CD4-positive, alpha-beta T cell (primary cell): Measurements from ENCODE around the gene TAF5. TPM values are rescaled to one million over a fixed set of nuclear protein-coding genes. Genes with fewer than 3 reads are reported as not detected.

ENCODE experiments used
- ATAC-seq: fragments of 200-7000 bp; cut with Tn5 transposase; one replicate; pipeline ENCODE4 v1.10.0; 2022; ENCODE audit warnings: mild to moderate bottlenecking; ENCODE audit not compliant: poor library complexity
- CTCF ChIA-PET: fragments of 350-600 bp; sonication (Branson Sonifier 250); formaldehyde crosslinking; loops from one replicate; lab custom pipeline; 2021; ENCODE audit warnings: antibody characterized with exemption, inconsistent platforms; lab: Charles Lee
- POLR2A ChIA-PET: fragments of 350-600 bp; sonication (Branson Sonifier 250); formaldehyde crosslinking; loops from one replicate; lab custom pipeline; 2021; ENCODE audit warnings: antibody characterized with exemption, inconsistent platforms; lab: Charles Lee
- DNase-seq, 14 experiments: peaks; one replicate each; pipeline ENCODE4 v3.0.0-alpha.2; 2013 to 2020; ENCODE audit warnings: mixed read lengths in 2 of 14
- H3K27ac ChIP-seq, 2 donors: one replicate each; pipeline versions ENCODE4 v1.5.1 to v1.7.0; 2013; ENCODE audit warnings: low read length in 2 of 2, low read depth in 1 of 2, mild to moderate bottlenecking in 1 of 2
- H3K27me3 ChIP-seq, 2 experiments: 1 replicate in 1 of 2; 2 replicates in 1 of 2; pipeline versions ENCODE4 v1.6.1 to v1.7.0; 2013; ENCODE audit warnings: low read length in 2 of 2, control low read depth in 1 of 2, mild to moderate bottlenecking in 1 of 2, moderate library complexity in 1 of 2; ENCODE audit not compliant: insufficient read depth in 2 of 2, control insufficient read depth in 1 of 2
- H3K36me3 ChIP-seq: one replicate; pipeline ENCODE4 v1.6.1; 2013; ENCODE audit warnings: low read length, control low read depth; ENCODE audit not compliant: insufficient read depth
- H3K4me1 ChIP-seq: one replicate; pipeline ENCODE4 v1.6.1; 2013; ENCODE audit warnings: low read length, control low read depth; ENCODE audit not compliant: insufficient read depth
- H3K4me3 ChIP-seq: one replicate; pipeline ENCODE4 v1.5.1; 2013; ENCODE audit warnings: mild to moderate bottlenecking, low read length, moderate library complexity
- H3K9me3 ChIP-seq, 2 experiments: 1 replicate in 1 of 2; 2 replicates in 1 of 2; pipeline versions ENCODE4 v1.6.1 to v1.7.0; 2013; ENCODE audit warnings: low read length in 2 of 2, mild to moderate bottlenecking in 2 of 2, control low read depth in 1 of 2, moderate library complexity in 1 of 2; ENCODE audit not compliant: control insufficient read depth in 1 of 2, insufficient read depth in 1 of 2
- H3K27ac Mint-ChIP-seq: one replicate; pipeline ENCODE4 v1.8.0; 2020; ENCODE audit warnings: mixed read lengths
- H3K27me3 Mint-ChIP-seq: one replicate; pipeline ENCODE4 v1.8.0; 2021; ENCODE audit warnings: mixed read lengths
- H3K36me3 Mint-ChIP-seq: one replicate; pipeline ENCODE4 v1.8.0; 2021; ENCODE audit warnings: low read depth, mixed read lengths
- H3K4me1 Mint-ChIP-seq: one replicate; pipeline ENCODE4 v1.8.0; 2021; ENCODE audit warnings: low read depth, mixed read lengths
- H3K4me3 Mint-ChIP-seq: one replicate; pipeline ENCODE4 v1.8.0; 2020; ENCODE audit warnings: mild to moderate bottlenecking, mixed read lengths
- H3K9me3 Mint-ChIP-seq: one replicate; pipeline ENCODE4 v1.8.0; 2020; ENCODE audit warnings: mixed read lengths
- intact Hi-C, 2 experiments: fragments of 100-400 bp; cut with DNase I in 1 of 2; cut with micrococcal nuclease in 1 of 2; formaldehyde crosslinking; loops; one replicate each; pipeline versions ENCODE4 v1.15.1 to v1.9.0; 2023 to 2025; cut with DNase I, micrococcal nuclease
- total RNA-seq, 174 experiments: library from RNA in 2 of 174; stranded (reverse) in 2 of 174; gene quantifications; one replicate each; pipeline ENCODE4 v1.2.3 and lab custom pipeline; 2021 to 2026
- TF ChIP-seq, protein P1 (sequence below): fragments of 200-600 bp; IDR thresholded peaks from one replicate; pipeline ENCODE4 v1.8.0; 2022; ENCODE audit warnings: antibody characterized with exemption, mild to moderate bottlenecking

Gene TAF5
- total RNA-seq, 2 experiments from 2014 or later = 3.8 to 4.0 TPM

DNA sequence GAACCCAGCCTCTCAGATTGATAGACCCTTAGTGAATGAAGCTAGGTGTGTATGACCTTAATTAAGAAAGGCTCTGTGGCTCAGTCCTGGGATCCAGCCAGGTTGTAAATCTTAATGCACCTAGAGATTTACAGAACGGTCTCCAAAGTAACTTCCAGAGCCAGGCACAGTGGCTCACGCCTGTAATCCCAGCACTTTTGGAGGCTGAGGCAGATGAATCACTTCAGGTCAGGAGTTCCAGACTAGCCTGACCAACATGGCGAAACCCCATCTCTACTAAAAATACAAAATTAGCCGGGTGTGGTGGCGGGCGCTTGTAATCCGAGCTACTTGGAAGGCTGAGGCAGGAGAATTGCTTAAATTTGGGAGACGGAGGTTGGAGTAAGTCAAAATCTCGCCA, 60.1 kb downstream of the TAF5 start:
- Histone ChIP-seq H3K4me3 (no peak overlapping the region), H3K27me3 (no peaks in the 10 kb centered on the region), H3K27ac (no peak overlapping the region), H3K9me3 (no peaks in the 10 kb centered on the region), H3K4me1 (peaks cover 16% of the 10 kb centered on the region), H3K36me3 (peaks cover 50% of the 10 kb centered on the region)
- intact Hi-C loops = no loop called here
- no peak for ATAC-seq
- H3K4me1 Mint-ChIP-seq = peaks cover 40% of the 10 kb centered on the region
- H3K27ac Mint-ChIP-seq = no peak overlapping the region
- ChIA-PET CTCF (no interaction called here), POLR2A (no interaction called here)
- peaks cover 79% of the 10 kb centered on the region for H3K36me3 Mint-ChIP-seq
- H3K27me3 Mint-ChIP-seq = no peaks in the 10 kb centered on the region
- DNase-seq = no peak
- TF ChIP-seq, protein P1, sequence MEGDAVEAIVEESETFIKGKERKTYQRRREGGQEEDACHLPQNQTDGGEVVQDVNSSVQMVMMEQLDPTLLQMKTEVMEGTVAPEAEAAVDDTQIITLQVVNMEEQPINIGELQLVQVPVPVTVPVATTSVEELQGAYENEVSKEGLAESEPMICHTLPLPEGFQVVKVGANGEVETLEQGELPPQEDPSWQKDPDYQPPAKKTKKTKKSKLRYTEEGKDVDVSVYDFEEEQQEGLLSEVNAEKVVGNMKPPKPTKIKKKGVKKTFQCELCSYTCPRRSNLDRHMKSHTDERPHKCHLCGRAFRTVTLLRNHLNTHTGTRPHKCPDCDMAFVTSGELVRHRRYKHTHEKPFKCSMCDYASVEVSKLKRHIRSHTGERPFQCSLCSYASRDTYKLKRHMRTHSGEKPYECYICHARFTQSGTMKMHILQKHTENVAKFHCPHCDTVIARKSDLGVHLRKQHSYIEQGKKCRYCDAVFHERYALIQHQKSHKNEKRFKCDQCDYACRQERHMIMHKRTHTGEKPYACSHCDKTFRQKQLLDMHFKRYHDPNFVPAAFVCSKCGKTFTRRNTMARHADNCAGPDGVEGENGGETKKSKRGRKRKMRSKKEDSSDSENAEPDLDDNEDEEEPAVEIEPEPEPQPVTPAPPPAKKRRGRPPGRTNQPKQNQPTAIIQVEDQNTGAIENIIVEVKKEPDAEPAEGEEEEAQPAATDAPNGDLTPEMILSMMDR = no peak
- no peak overlapping the region for H3K4me3 Mint-ChIP-seq
- H3K9me3 Mint-ChIP-seq = no peaks in the 10 kb centered on the region

DNA sequence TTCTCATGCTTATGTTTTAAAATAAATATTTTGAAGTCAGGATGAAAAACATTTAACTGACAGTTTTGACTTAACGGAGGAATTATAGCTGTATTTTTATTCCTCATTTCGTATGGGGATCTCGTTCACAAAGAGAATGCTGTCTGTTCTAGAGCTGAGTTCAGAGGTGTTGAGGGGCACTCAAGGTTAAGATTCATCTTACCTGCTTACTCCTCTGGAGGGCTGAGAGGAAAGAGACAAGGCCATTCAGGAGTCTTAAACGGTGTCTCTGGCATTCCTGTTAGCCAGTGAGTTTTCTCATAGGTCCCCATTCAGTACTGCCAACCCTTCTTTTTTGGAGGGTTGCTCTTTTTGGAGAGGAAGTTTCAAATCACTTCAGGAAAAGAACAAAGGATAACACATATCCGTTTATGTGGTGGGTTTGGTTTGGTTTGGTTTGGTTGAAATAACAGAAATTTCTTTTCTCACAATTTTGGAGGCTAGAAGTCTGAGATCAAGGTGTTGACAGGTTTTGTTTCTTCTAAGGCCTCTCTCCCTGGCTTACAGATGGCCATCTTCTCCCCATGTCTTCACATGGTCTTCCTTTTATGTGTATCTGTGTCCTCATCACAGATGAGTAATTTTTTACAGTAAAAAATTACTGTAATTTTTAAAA, 61.3 kb downstream of the TAF5 start:
- Histone ChIP-seq H3K4me3 (no peak overlapping the region), H3K4me1 (peaks cover 16% of the 10 kb centered on the region), H3K27ac (peak overlapping the region in 1 of 2 donors; percentile 19), H3K36me3 (peaks cover 49% of the 10 kb centered on the region), H3K27me3 (no peaks in the 10 kb centered on the region), H3K9me3 (no peaks in the 10 kb centered on the region)
- peaks cover 78% of the 10 kb centered on the region for H3K36me3 Mint-ChIP-seq
- peak overlapping the region; percentile 23 for H3K4me3 Mint-ChIP-seq
- no peaks in the 10 kb centered on the region for H3K9me3 Mint-ChIP-seq
- H3K27ac Mint-ChIP-seq = peak overlapping the region; percentile 53
- CTCF ChIA-PET = no interaction called here
- DNase-seq (peak in 1 of 14 experiments; percentile 23), ATAC-seq (peak; percentile 56)
- POLR2A ChIA-PET = no interaction called here
- intact Hi-C loops = no loop called here
- peaks cover 40% of the 10 kb centered on the region for H3K4me1 Mint-ChIP-seq
- H3K27me3 Mint-ChIP-seq = no peaks in the 10 kb centered on the region
- TF ChIP-seq, protein P1 = no peak

DNA sequence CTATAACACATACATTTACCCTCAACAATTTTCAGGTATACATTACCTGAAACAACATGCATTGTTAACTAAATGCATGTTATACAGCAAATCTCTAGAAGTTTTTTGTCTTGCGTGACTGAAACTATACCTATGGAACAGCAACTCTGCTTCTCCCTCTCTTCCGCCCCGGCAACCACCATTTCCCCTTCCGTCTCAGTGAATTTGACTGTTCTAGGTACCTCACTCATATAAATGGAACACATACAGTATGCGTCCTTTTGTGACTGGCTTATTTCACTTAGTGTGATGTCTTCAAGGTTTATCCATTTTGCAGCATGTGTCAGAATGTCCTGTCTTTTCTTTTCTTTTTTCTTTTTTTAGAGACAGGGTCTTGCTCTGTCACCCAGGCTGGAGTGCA, 61.9 kb downstream of the TAF5 start:
- Histone ChIP-seq H3K9me3 (no peaks in the 10 kb centered on the region), H3K36me3 (peaks cover 49% of the 10 kb centered on the region), H3K27ac (no peak overlapping the region), H3K4me1 (peaks cover 16% of the 10 kb centered on the region), H3K27me3 (no peaks in the 10 kb centered on the region), H3K4me3 (no peak overlapping the region)
- DNase-seq (peak in 4 of 14 experiments; percentile 19 to 47 (median 36)), ATAC-seq (peak; percentile 77)
- intact Hi-C loops = no loop called here
- TF ChIP-seq, protein P1 = no peak
- H3K9me3 Mint-ChIP-seq = no peaks in the 10 kb centered on the region
- peaks cover 40% of the 10 kb centered on the region for H3K4me1 Mint-ChIP-seq
- H3K27ac Mint-ChIP-seq = peak overlapping the region; percentile 53
- H3K36me3 Mint-ChIP-seq = peaks cover 75% of the 10 kb centered on the region
- POLR2A ChIA-PET = no interaction called here
- CTCF ChIA-PET = no interaction called here
- H3K27me3 Mint-ChIP-seq = no peaks in the 10 kb centered on the region
- peak overlapping the region; percentile 23 for H3K4me3 Mint-ChIP-seq
